ENCODE results near the gene TBCB.

DNA sequence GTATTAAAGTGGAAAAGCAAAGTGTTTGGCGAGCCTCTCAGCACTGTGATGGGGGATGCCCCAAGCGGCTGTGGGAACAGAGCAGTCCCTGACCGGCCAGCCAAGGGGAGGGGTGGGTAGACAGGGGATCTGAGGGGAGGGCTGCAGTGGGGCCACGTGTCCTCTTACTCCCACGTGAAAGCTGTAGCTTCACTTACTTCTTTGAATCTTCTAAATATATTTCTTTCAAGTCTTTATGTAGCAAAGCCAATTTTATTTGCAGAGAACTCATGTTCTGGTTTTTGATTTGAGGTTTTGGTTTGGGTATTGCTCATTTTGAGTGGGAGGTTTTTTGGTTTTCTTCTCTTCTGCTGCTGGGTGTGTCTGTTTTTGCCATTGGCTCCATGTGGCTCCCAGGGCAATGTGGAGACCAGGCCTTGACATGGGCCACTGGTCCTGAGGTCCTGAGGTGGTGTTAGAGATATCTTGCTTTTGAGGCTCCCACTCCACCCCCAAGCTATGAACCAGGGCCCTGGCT lies 22.1 kb upstream of the TBCB start:
- TF ChIP-seq MAFF (IDR thresholded peaks at IDR 0.05; ENCODE audit: low read length) = no peak
- no peak for TF ChIP-seq SMAD4 (CRISPR knock-in tag; conservative IDR thresholded peaks at IDR 0.05)
- TF ChIP-seq, protein P1, sequence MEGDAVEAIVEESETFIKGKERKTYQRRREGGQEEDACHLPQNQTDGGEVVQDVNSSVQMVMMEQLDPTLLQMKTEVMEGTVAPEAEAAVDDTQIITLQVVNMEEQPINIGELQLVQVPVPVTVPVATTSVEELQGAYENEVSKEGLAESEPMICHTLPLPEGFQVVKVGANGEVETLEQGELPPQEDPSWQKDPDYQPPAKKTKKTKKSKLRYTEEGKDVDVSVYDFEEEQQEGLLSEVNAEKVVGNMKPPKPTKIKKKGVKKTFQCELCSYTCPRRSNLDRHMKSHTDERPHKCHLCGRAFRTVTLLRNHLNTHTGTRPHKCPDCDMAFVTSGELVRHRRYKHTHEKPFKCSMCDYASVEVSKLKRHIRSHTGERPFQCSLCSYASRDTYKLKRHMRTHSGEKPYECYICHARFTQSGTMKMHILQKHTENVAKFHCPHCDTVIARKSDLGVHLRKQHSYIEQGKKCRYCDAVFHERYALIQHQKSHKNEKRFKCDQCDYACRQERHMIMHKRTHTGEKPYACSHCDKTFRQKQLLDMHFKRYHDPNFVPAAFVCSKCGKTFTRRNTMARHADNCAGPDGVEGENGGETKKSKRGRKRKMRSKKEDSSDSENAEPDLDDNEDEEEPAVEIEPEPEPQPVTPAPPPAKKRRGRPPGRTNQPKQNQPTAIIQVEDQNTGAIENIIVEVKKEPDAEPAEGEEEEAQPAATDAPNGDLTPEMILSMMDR (IDR thresholded peaks at IDR 0.05 in 2 of 3, conservative IDR thresholded peaks at IDR 0.05 in 1 of 3; ENCODE audit: insufficient read depth in 2 of 3, low read depth in 1 of 3, low read length in 3 of 3) = no peak
- TF ChIP-seq POLR2A (conservative IDR thresholded peaks at IDR 0.05) = no peak
- TF ChIP-seq CHD2 (IDR thresholded peaks at IDR 0.05; ENCODE audit: low read depth, low read length) = no peak
- TF ChIP-seq POLR2AphosphoS2 (IDR thresholded peaks at IDR 0.05; ENCODE audit: low read length) = no peak
- no peak for TF ChIP-seq SIN3A (IDR thresholded peaks at IDR 0.05; ENCODE audit: borderline replicate concordance in 2 of 2, control insufficient read depth in 1 of 2, low read depth in 2 of 2, low read length in 2 of 2)
- no peak for TF ChIP-seq KAT8 (IDR thresholded peaks at IDR 0.05; ENCODE audit: low read depth)
- no peak for TF ChIP-seq EP300 (IDR thresholded peaks at IDR 0.05; ENCODE audit: low read length)
- TF ChIP-seq KAT7 (CRISPR knock-in tag; IDR thresholded peaks at IDR 0.05; ENCODE audit: borderline replicate concordance) = no peak
- TF ChIP-seq HDAC2 (IDR thresholded peaks at IDR 0.05) = no peak
- TF ChIP-seq, protein P2, sequence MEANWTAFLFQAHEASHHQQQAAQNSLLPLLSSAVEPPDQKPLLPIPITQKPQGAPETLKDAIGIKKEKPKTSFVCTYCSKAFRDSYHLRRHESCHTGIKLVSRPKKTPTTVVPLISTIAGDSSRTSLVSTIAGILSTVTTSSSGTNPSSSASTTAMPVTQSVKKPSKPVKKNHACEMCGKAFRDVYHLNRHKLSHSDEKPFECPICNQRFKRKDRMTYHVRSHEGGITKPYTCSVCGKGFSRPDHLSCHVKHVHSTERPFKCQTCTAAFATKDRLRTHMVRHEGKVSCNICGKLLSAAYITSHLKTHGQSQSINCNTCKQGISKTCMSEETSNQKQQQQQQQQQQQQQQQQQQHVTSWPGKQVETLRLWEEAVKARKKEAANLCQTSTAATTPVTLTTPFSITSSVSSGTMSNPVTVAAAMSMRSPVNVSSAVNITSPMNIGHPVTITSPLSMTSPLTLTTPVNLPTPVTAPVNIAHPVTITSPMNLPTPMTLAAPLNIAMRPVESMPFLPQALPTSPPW (CRISPR knock-in tag; IDR thresholded peaks at IDR 0.05) = no peak
- TF ChIP-seq, protein P3, sequence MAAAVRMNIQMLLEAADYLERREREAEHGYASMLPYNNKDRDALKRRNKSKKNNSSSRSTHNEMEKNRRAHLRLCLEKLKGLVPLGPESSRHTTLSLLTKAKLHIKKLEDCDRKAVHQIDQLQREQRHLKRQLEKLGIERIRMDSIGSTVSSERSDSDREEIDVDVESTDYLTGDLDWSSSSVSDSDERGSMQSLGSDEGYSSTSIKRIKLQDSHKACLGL (CRISPR knock-in tag; IDR thresholded peaks at IDR 0.05; ENCODE audit: borderline replicate concordance, poor library complexity, severe bottlenecking) = no peak

Data from K562 (cell line).